ENCODE data around the gene PALS2. TPM values are rescaled to one million over a fixed set of nuclear protein-coding genes. Genes with fewer than 3 reads are reported as not detected.

The PALS2 gene
- total RNA-seq, 1 donor from 2014 or later, result 34.8 TPM

- Mint-ChIP-seq H3K27ac (no peak overlapping the region), H3K4me1 (peaks cover 37% of the 10 kb centered on the region), H3K27me3 (no peaks in the 10 kb centered on the region), H3K36me3 (ENCODE audit: low read depth) (no peaks in the 10 kb centered on the region), H3K4me3 (no peak overlapping the region), H3K9me3 (no peaks in the 10 kb centered on the region)
- no peak for ATAC-seq (ENCODE audit: low read depth)
- DNase-seq, result no peak
- intact Hi-C loops (cut with micrococcal nuclease), result no loop called here
- CTCF ChIA-PET, result interaction anchor here (1.4 kb wide), 1 partner anchor 8 kb away, joined by 4 read pairs; no protein-coding TSS in a partner anchor
- TF ChIP-seq, protein P1, sequence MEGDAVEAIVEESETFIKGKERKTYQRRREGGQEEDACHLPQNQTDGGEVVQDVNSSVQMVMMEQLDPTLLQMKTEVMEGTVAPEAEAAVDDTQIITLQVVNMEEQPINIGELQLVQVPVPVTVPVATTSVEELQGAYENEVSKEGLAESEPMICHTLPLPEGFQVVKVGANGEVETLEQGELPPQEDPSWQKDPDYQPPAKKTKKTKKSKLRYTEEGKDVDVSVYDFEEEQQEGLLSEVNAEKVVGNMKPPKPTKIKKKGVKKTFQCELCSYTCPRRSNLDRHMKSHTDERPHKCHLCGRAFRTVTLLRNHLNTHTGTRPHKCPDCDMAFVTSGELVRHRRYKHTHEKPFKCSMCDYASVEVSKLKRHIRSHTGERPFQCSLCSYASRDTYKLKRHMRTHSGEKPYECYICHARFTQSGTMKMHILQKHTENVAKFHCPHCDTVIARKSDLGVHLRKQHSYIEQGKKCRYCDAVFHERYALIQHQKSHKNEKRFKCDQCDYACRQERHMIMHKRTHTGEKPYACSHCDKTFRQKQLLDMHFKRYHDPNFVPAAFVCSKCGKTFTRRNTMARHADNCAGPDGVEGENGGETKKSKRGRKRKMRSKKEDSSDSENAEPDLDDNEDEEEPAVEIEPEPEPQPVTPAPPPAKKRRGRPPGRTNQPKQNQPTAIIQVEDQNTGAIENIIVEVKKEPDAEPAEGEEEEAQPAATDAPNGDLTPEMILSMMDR (IDR thresholded peaks at IDR 0.05), result no peak
- POLR2A ChIA-PET, result no interaction called here
These were observed 7.2 kb downstream of the PALS2 start for GRCh38 chr7:24580283-24580946.

DNA sequence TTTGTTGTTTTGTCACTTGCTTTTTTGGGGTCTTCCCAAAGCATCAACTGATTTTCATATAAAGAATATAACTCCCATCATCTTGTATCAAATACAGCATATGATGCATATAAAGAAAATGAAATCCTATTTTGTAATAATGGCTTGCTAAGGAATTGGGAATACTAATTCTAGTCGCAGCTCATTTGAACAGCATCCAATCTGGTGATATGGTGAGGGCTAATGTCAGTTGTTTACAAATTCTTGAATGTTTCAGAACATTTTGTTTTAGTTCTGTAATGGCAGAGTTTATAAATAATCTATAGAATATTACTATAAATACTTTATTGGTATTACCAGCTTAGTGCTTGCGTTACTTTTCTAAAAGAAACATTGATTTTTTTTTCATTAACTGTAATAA is 8.9 kb downstream of the PALS2 start:
- Mint-ChIP-seq H3K4me3 (no peak overlapping the region), H3K9me3 (no peaks in the 10 kb centered on the region), H3K27ac (no peak overlapping the region), H3K36me3 (ENCODE audit: low read depth) (no peaks in the 10 kb centered on the region), H3K27me3 (no peaks in the 10 kb centered on the region), H3K4me1 (peaks cover 27% of the 10 kb centered on the region)
- DNase-seq (no peak), ATAC-seq (ENCODE audit: low read depth) (no peak)
- CTCF ChIA-PET, result no interaction called here
- TF ChIP-seq, protein P1 (IDR thresholded peaks at IDR 0.05), result no peak
- POLR2A ChIA-PET, result interaction anchor here (0.6 kb wide), 1 partner anchor 136 kb away, joined by 10 read pairs; no protein-coding TSS in a partner anchor
- intact Hi-C loops (cut with micrococcal nuclease), result loop anchor here (1.0 kb wide), 1 partner anchor 9 kb away; the partner anchor contains the start of gene PALS2

- Mint-ChIP-seq H3K27me3 (no peaks in the 10 kb centered on the region), H3K4me3 (no peak overlapping the region), H3K36me3 (ENCODE audit: low read depth) (no peaks in the 10 kb centered on the region), H3K9me3 (no peaks in the 10 kb centered on the region), H3K4me1 (peaks cover 14% of the 10 kb centered on the region), H3K27ac (no peak overlapping the region)
- DNase-seq, result no peak
- TF ChIP-seq, protein P1 (IDR thresholded peaks at IDR 0.05), result no peak
- ChIA-PET POLR2A (no interaction called here), CTCF (interaction anchor here (0.7 to 2.4 kb wide), 6 partner anchors 8 to 298 kb away, joined by 3 to 6 read pairs (median 4); no protein-coding TSS in a partner anchor)
- ATAC-seq (ENCODE audit: low read depth), result peak; percentile 62
- intact Hi-C loops (cut with micrococcal nuclease), result loop anchor here (1.0 to 5.0 kb wide), 8 partner anchors 12 to 1041 kb away; partner anchors contain the start of gene PALS2
These were observed 14.6 kb downstream of the PALS2 start for GRCh38 chr7:24587853-24588252.

GRCh38 chr7:24591152-24591551 is 17.9 kb downstream of the PALS2 start:
- POLR2A ChIA-PET, result no interaction called here
- DNase-seq, result no peak
- intact Hi-C loops (cut with micrococcal nuclease), result no loop called here

More at GRCh38 chr7:24591152-24591551, 17.9 kb downstream of the PALS2 start:
- H3K36me3 Mint-ChIP-seq (ENCODE audit: low read depth), result no peaks in the 10 kb centered on the region
- no peak for ATAC-seq (ENCODE audit: low read depth)
- no peaks in the 10 kb centered on the region for H3K27me3 Mint-ChIP-seq
- TF ChIP-seq, protein P1 (IDR thresholded peaks at IDR 0.05), result no peak
- H3K9me3 Mint-ChIP-seq, result no peaks in the 10 kb centered on the region
- H3K27ac Mint-ChIP-seq, result no peak overlapping the region
- CTCF ChIA-PET, result interaction anchor here (1.0 kb wide), 1 partner anchor 75 kb away, joined by 3 read pairs; no protein-coding TSS in a partner anchor
- no peak overlapping the region for H3K4me3 Mint-ChIP-seq
- H3K4me1 Mint-ChIP-seq, result peaks cover 14% of the 10 kb centered on the region
